IPS DF 6.9 (cell line): Measurements from ENCODE around the gene TFG.

ENCODE experiments used
- DNase-seq: peaks from one replicate; pipeline ENCODE4 v3.0.0-alpha.2; 2013; ENCODE audit warnings: low read depth, low spot score
- H3K27ac ChIP-seq: one replicate; pipeline ENCODE4 v1.5.1; 2013; ENCODE audit warnings: low read length, control low read depth
- H3K27me3 ChIP-seq: 2 replicates; pipeline ENCODE4 v1.6.1; 2013; ENCODE audit warnings: mild to moderate bottlenecking, low read length; ENCODE audit not compliant: control insufficient read depth, insufficient read depth
- H3K36me3 ChIP-seq: 2 replicates; pipeline ENCODE4 v1.6.1; 2013; ENCODE audit warnings: low read length; ENCODE audit not compliant: control insufficient read depth, insufficient read depth
- H3K4me1 ChIP-seq: 2 replicates; pipeline ENCODE4 v1.6.1; 2013; ENCODE audit warnings: low read length; ENCODE audit not compliant: control insufficient read depth, insufficient read depth
- H3K4me3 ChIP-seq: 2 replicates; pipeline ENCODE4 v1.5.1; 2013; ENCODE audit warnings: mild to moderate bottlenecking, low read length
- H3K9me3 ChIP-seq: 2 replicates; pipeline ENCODE4 v1.6.1; 2013; ENCODE audit warnings: low read length, inconsistent platforms; ENCODE audit not compliant: control insufficient read depth, insufficient read depth
- WGBS: extraction: QIAGEN DNeasy Blood & Tissue Kit; methylation state at CpG from one replicate; pipeline ENCODE4 v1.1.7; 2013; ENCODE audit warnings: mixed read lengths, missing lambda C conversion rate; ENCODE audit not compliant: insufficient read length, insufficient coverage; 5-methylcytosine and 5-hydroxymethylcytosine counted together

TFG gene

GRCh38 chr3:100782906-100783305, 73.6 kb downstream of the TFG start:
- WGBS, result no CpG with 5 or more reads among the region's 3 CpGs
- Histone ChIP-seq H3K27ac (no peak overlapping the region), H3K36me3 (no peaks in the 10 kb centered on the region), H3K4me3 (no peak overlapping the region), H3K27me3 (no peaks in the 10 kb centered on the region), H3K4me1 (no peaks in the 10 kb centered on the region), H3K9me3 (no peaks in the 10 kb centered on the region)
- DNase-seq, result no peak

GRCh38 chr3:100783619-100784018, 74.3 kb downstream of the TFG start:
- no peaks in the 10 kb centered on the region for H3K9me3 ChIP-seq
- no peak for DNase-seq
- H3K4me3 ChIP-seq, result no peak overlapping the region
- H3K4me1 ChIP-seq, result no peaks in the 10 kb centered on the region
- no peaks in the 10 kb centered on the region for H3K27me3 ChIP-seq
- WGBS, result no CpG with 5 or more reads among the region's 3 CpGs
- H3K27ac ChIP-seq, result no peak overlapping the region
- no peaks in the 10 kb centered on the region for H3K36me3 ChIP-seq

- WGBS, result no CpG with 5 or more reads among the region's 2 CpGs
- Histone ChIP-seq H3K4me3 (no peak overlapping the region), H3K9me3 (no peaks in the 10 kb centered on the region), H3K27me3 (no peaks in the 10 kb centered on the region), H3K4me1 (no peaks in the 10 kb centered on the region), H3K36me3 (no peaks in the 10 kb centered on the region), H3K27ac (no peak overlapping the region)
- DNase-seq, result no peak
Measured at GRCh38 chr3:100789579-100789978, 80.3 kb downstream of the TFG start.

GRCh38 chr3:100796556-100796955, 87.3 kb downstream of the TFG start:
- H3K27me3 ChIP-seq, result no peaks in the 10 kb centered on the region
- no peak overlapping the region for H3K4me3 ChIP-seq
- no peak overlapping the region for H3K27ac ChIP-seq
- no CpG with 5 or more reads among the region's 2 CpGs for WGBS
- no peaks in the 10 kb centered on the region for H3K9me3 ChIP-seq
- H3K36me3 ChIP-seq, result no peaks in the 10 kb centered on the region
- H3K4me1 ChIP-seq, result no peaks in the 10 kb centered on the region
- no peak for DNase-seq

- no peaks in the 10 kb centered on the region for H3K9me3 ChIP-seq
- no peak for DNase-seq
- no peaks in the 10 kb centered on the region for H3K27me3 ChIP-seq
- WGBS, result no CpG with 5 or more reads among the region's 1 CpG
- no peaks in the 10 kb centered on the region for H3K4me1 ChIP-seq
- no peak overlapping the region for H3K27ac ChIP-seq
- H3K4me3 ChIP-seq, result no peak overlapping the region
- H3K36me3 ChIP-seq, result no peaks in the 10 kb centered on the region
Measured at GRCh38 chr3:100798012-100798411, 88.7 kb downstream of the TFG start.
